ENCODE data around the gene NELL2.

Gene NELL2

GRCh38 chr12:44570036-44570583 lies 306.0 kb downstream of the NELL2 start:
- Histone ChIP-seq H3K4me1 (ENCODE audit: control insufficient read depth, insufficient read depth, low read length) (no peaks in the 10 kb centered on the region), H3K36me3 (ENCODE audit: control insufficient read depth, insufficient read depth, low read length) (no peaks in the 10 kb centered on the region), H3K9ac (ENCODE audit: low read length) (no peak overlapping the region), H3K4me3 (ENCODE audit: low read length) (no peak overlapping the region), H3K27me3 (ENCODE audit: control insufficient read depth, insufficient read depth, low read length) (no peaks in the 10 kb centered on the region), H3K27ac (ENCODE audit: low read depth, low read length) (no peak overlapping the region)

- Histone ChIP-seq H3K27ac (ENCODE audit: low read depth, low read length) (no peak overlapping the region), H3K36me3 (ENCODE audit: control insufficient read depth, insufficient read depth, low read length) (no peaks in the 10 kb centered on the region), H3K4me1 (ENCODE audit: control insufficient read depth, insufficient read depth, low read length) (no peaks in the 10 kb centered on the region), H3K9ac (ENCODE audit: low read length) (no peak overlapping the region), H3K27me3 (ENCODE audit: control insufficient read depth, insufficient read depth, low read length) (no peaks in the 10 kb centered on the region), H3K4me3 (ENCODE audit: low read length) (no peak overlapping the region)
Measured at GRCh38 chr12:44565163-44565562, 311.0 kb downstream of the NELL2 start.

GRCh38 chr12:44563486-44563885 lies 312.6 kb downstream of the NELL2 start:
- no peak overlapping the region for H3K27ac ChIP-seq (ENCODE audit: low read depth, low read length)
- H3K36me3 ChIP-seq (ENCODE audit: control insufficient read depth, insufficient read depth, low read length) = no peaks in the 10 kb centered on the region
- no peak overlapping the region for H3K9ac ChIP-seq (ENCODE audit: low read length)
- no peaks in the 10 kb centered on the region for H3K27me3 ChIP-seq (ENCODE audit: control insufficient read depth, insufficient read depth, low read length)
- H3K4me1 ChIP-seq (ENCODE audit: control insufficient read depth, insufficient read depth, low read length) = no peaks in the 10 kb centered on the region
- no peak overlapping the region for H3K4me3 ChIP-seq (ENCODE audit: low read length)

- no peak overlapping the region for H3K4me3 ChIP-seq (ENCODE audit: low read length)
- H3K27ac ChIP-seq (ENCODE audit: low read depth, low read length) = no peak overlapping the region
- no peak overlapping the region for H3K9ac ChIP-seq (ENCODE audit: low read length)
- no peaks in the 10 kb centered on the region for H3K27me3 ChIP-seq (ENCODE audit: control insufficient read depth, insufficient read depth, low read length)
- H3K36me3 ChIP-seq (ENCODE audit: control insufficient read depth, insufficient read depth, low read length) = no peaks in the 10 kb centered on the region
- H3K4me1 ChIP-seq (ENCODE audit: control insufficient read depth, insufficient read depth, low read length) = no peaks in the 10 kb centered on the region
Measured at GRCh38 chr12:44558340-44559100, 317.6 kb downstream of the NELL2 start.

- Histone ChIP-seq H3K4me3 (ENCODE audit: low read length) (no peak overlapping the region), H3K36me3 (ENCODE audit: control insufficient read depth, insufficient read depth, low read length) (no peaks in the 10 kb centered on the region), H3K27me3 (ENCODE audit: control insufficient read depth, insufficient read depth, low read length) (no peaks in the 10 kb centered on the region), H3K27ac (ENCODE audit: low read depth, low read length) (no peak overlapping the region), H3K4me1 (ENCODE audit: control insufficient read depth, insufficient read depth, low read length) (no peaks in the 10 kb centered on the region), H3K9ac (ENCODE audit: low read length) (no peak overlapping the region)
Measured at GRCh38 chr12:44555454-44555853, 320.7 kb downstream of the NELL2 start.

GRCh38 chr12:44551631-44552030 lies 324.5 kb downstream of the NELL2 start:
- Histone ChIP-seq H3K4me1 (ENCODE audit: control insufficient read depth, insufficient read depth, low read length) (no peaks in the 10 kb centered on the region), H3K27ac (ENCODE audit: low read depth, low read length) (no peak overlapping the region), H3K27me3 (ENCODE audit: control insufficient read depth, insufficient read depth, low read length) (no peaks in the 10 kb centered on the region), H3K4me3 (ENCODE audit: low read length) (no peak overlapping the region), H3K36me3 (ENCODE audit: control insufficient read depth, insufficient read depth, low read length) (no peaks in the 10 kb centered on the region), H3K9ac (ENCODE audit: low read length) (no peak overlapping the region)

- H3K4me1 ChIP-seq (ENCODE audit: control insufficient read depth, insufficient read depth, low read length) = no peaks in the 10 kb centered on the region
- no peak overlapping the region for H3K9ac ChIP-seq (ENCODE audit: low read length)
- H3K4me3 ChIP-seq (ENCODE audit: low read length) = no peak overlapping the region
- H3K27me3 ChIP-seq (ENCODE audit: control insufficient read depth, insufficient read depth, low read length) = no peaks in the 10 kb centered on the region
- no peak overlapping the region for H3K27ac ChIP-seq (ENCODE audit: low read depth, low read length)
- no peaks in the 10 kb centered on the region for H3K36me3 ChIP-seq (ENCODE audit: control insufficient read depth, insufficient read depth, low read length)
Measured at GRCh38 chr12:44550377-44550776, 325.7 kb downstream of the NELL2 start.

GRCh38 chr12:44546060-44546459 lies 330.1 kb downstream of the NELL2 start:
- Histone ChIP-seq H3K4me3 (ENCODE audit: low read length) (no peak overlapping the region), H3K27ac (ENCODE audit: low read depth, low read length) (no peak overlapping the region), H3K9ac (ENCODE audit: low read length) (no peak overlapping the region), H3K36me3 (ENCODE audit: control insufficient read depth, insufficient read depth, low read length) (no peaks in the 10 kb centered on the region), H3K27me3 (ENCODE audit: control insufficient read depth, insufficient read depth, low read length) (no peaks in the 10 kb centered on the region), H3K4me1 (ENCODE audit: control insufficient read depth, insufficient read depth, low read length) (no peaks in the 10 kb centered on the region)

- Histone ChIP-seq H3K4me1 (ENCODE audit: control insufficient read depth, insufficient read depth, low read length) (no peaks in the 10 kb centered on the region), H3K36me3 (ENCODE audit: control insufficient read depth, insufficient read depth, low read length) (no peaks in the 10 kb centered on the region), H3K9ac (ENCODE audit: low read length) (no peak overlapping the region), H3K4me3 (ENCODE audit: low read length) (no peak overlapping the region), H3K27ac (ENCODE audit: low read depth, low read length) (no peak overlapping the region), H3K27me3 (ENCODE audit: control insufficient read depth, insufficient read depth, low read length) (no peaks in the 10 kb centered on the region)
Measured at GRCh38 chr12:44544018-44544417, 332.1 kb downstream of the NELL2 start.

GRCh38 chr12:44542716-44543115 lies 333.4 kb downstream of the NELL2 start:
- H3K27me3 ChIP-seq (ENCODE audit: control insufficient read depth, insufficient read depth, low read length) = no peaks in the 10 kb centered on the region
- H3K9ac ChIP-seq (ENCODE audit: low read length) = no peak overlapping the region
- H3K36me3 ChIP-seq (ENCODE audit: control insufficient read depth, insufficient read depth, low read length) = no peaks in the 10 kb centered on the region
- H3K27ac ChIP-seq (ENCODE audit: low read depth, low read length) = no peak overlapping the region
- H3K4me1 ChIP-seq (ENCODE audit: control insufficient read depth, insufficient read depth, low read length) = no peaks in the 10 kb centered on the region
- H3K4me3 ChIP-seq (ENCODE audit: low read length) = no peak overlapping the region

- H3K9ac ChIP-seq (ENCODE audit: low read length) = no peak overlapping the region
- no peaks in the 10 kb centered on the region for H3K36me3 ChIP-seq (ENCODE audit: control insufficient read depth, insufficient read depth, low read length)
- H3K4me3 ChIP-seq (ENCODE audit: low read length) = no peak overlapping the region
- no peaks in the 10 kb centered on the region for H3K4me1 ChIP-seq (ENCODE audit: control insufficient read depth, insufficient read depth, low read length)
- H3K27ac ChIP-seq (ENCODE audit: low read depth, low read length) = no peak overlapping the region
- H3K27me3 ChIP-seq (ENCODE audit: control insufficient read depth, insufficient read depth, low read length) = no peaks in the 10 kb centered on the region
Measured at GRCh38 chr12:44537354-44537753, 338.8 kb downstream of the NELL2 start.

GRCh38 chr12:44532940-44533339 lies 343.2 kb downstream of the NELL2 start:
- Histone ChIP-seq H3K4me1 (ENCODE audit: control insufficient read depth, insufficient read depth, low read length) (no peaks in the 10 kb centered on the region), H3K27me3 (ENCODE audit: control insufficient read depth, insufficient read depth, low read length) (no peaks in the 10 kb centered on the region), H3K9ac (ENCODE audit: low read length) (no peak overlapping the region), H3K4me3 (ENCODE audit: low read length) (no peak overlapping the region), H3K27ac (ENCODE audit: low read depth, low read length) (no peak overlapping the region), H3K36me3 (ENCODE audit: control insufficient read depth, insufficient read depth, low read length) (no peaks in the 10 kb centered on the region)

- no peak overlapping the region for H3K27ac ChIP-seq (ENCODE audit: low read depth, low read length)
- H3K27me3 ChIP-seq (ENCODE audit: control insufficient read depth, insufficient read depth, low read length) = no peaks in the 10 kb centered on the region
- H3K4me3 ChIP-seq (ENCODE audit: low read length) = no peak overlapping the region
- no peak overlapping the region for H3K9ac ChIP-seq (ENCODE audit: low read length)
- H3K36me3 ChIP-seq (ENCODE audit: control insufficient read depth, insufficient read depth, low read length) = no peaks in the 10 kb centered on the region
- H3K4me1 ChIP-seq (ENCODE audit: control insufficient read depth, insufficient read depth, low read length) = no peaks in the 10 kb centered on the region
Measured at GRCh38 chr12:44531320-44531971, 344.7 kb downstream of the NELL2 start.
